ENCODE results near the gene SPOPL. TPM values are rescaled to one million over a fixed set of nuclear protein-coding genes. Genes with fewer than 3 reads are reported as not detected.

Gene SPOPL
- total RNA-seq (10 to 100 TPM in 3 of 5 donors, 1 to 10 TPM in 2; 4.1 to 60.0 (median 13.4) TPM), polyA plus RNA-seq (10 to 100 TPM in 1 of 3 donors, 1 to 10 TPM in 2; 3.1 to 10.5 (median 7.2) TPM)
- long read RNA-seq, donor 1, result 0 reads
- long read RNA-seq, donor 2, full-length matches to known transcripts, result 1 of 1 reads
- long read RNA-seq, donor 2, partial matches to known transcripts, result 0 of 1 reads
- long read RNA-seq, donor 2, other reads (novel, unspliced or antisense), result 0 of 1 reads
- long read RNA-seq, donor 3, full-length matches to known transcripts, result 1 of 1 reads
- long read RNA-seq, donor 3, partial matches to known transcripts, result 0 of 1 reads
- long read RNA-seq, donor 3, other reads (novel, unspliced or antisense), result 0 of 1 reads
- long read RNA-seq, donor 4, full-length matches to known transcripts, result 1 of 1 reads
- long read RNA-seq, donor 4, partial matches to known transcripts, result 0 of 1 reads
- long read RNA-seq, donor 4, other reads (novel, unspliced or antisense), result 0 of 1 reads
- long read RNA-seq, donor 5, result 0 reads
- long read RNA-seq, donor 6, result 0 reads
- long read RNA-seq, donor 7, full-length matches to known transcripts, result 1 of 1 reads
- long read RNA-seq, donor 7, partial matches to known transcripts, result 0 of 1 reads
- long read RNA-seq, donor 7, other reads (novel, unspliced or antisense), result 0 of 1 reads
- long read RNA-seq, donor 8, full-length matches to known transcripts, result 1 of 1 reads
- long read RNA-seq, donor 8, partial matches to known transcripts, result 0 of 1 reads
- long read RNA-seq, donor 8, other reads (novel, unspliced or antisense), result 0 of 1 reads
- long read RNA-seq, donor 9, full-length matches to known transcripts, result 1 of 1 reads
- long read RNA-seq, donor 9, partial matches to known transcripts, result 0 of 1 reads
- long read RNA-seq, donor 9, other reads (novel, unspliced or antisense), result 0 of 1 reads
- long read RNA-seq, donor 10, full-length matches to known transcripts, result 1 of 1 reads
- long read RNA-seq, donor 10, partial matches to known transcripts, result 0 of 1 reads
- long read RNA-seq, donor 10, other reads (novel, unspliced or antisense), result 0 of 1 reads

GRCh38 chr2:138501425-138502254, at the start of gene SPOPL:
TSS of gene SPOPL (plus strand) at chr2:138501770. CDS start at chr2:138550217, 48,447 bp downstream.
- Histone ChIP-seq H3K4me1 (peaks cover 26 to 54% (median 44%) of the 10 kb centered on the region in 4 donors), H3K27me3 (no peaks in the 10 kb centered on the region), H3K36me3 (no peaks in the 10 kb centered on the region), H3K27ac (peak within 1 kb of the TSS; percentile 92 to 97 (median 95)), H3K9me3 (no peaks in the 10 kb centered on the region), H3K4me3 (peak within 1 kb of the TSS; percentile 90 to 96 (median 90))
- DNase-seq, result peak; percentile 95 to 97
- WGBS, 5 donors, result 0 to 3% (median 1%) methylated on average over 20 to 86 of the region's 86 CpGs
- TF ChIP-seq EP300 (IDR thresholded peaks at IDR 0.05) (no peak), POLR2AphosphoS5 (IDR thresholded peaks at IDR 0.05) (peak; percentile 13 to 68 (median 64)), CTCF (IDR thresholded peaks at IDR 0.05) (peak in 2 of 7 experiments; percentile 31 to 52), POLR2A (IDR thresholded peaks at IDR 0.05) (peak in 1 of 4 donors; percentile 13)
- intact Hi-C loops (cut with DNase I; ENCODE audit: low total_unique reads), result no loop called here

GRCh38 chr2:138452324-138452723, 49.2 kb upstream of the SPOPL start:
- Histone ChIP-seq H3K4me1 (peaks cover 0 to 8% (median 0%) of the 10 kb centered on the region in 4 donors), H3K27me3 (no peaks in the 10 kb centered on the region), H3K4me3 (no peak overlapping the region), H3K9me3 (no peaks in the 10 kb centered on the region), H3K27ac (no peak overlapping the region), H3K36me3 (no peaks in the 10 kb centered on the region)
- 71 to 95% (median 90%) methylated on average over 1 of the region's 1 CpG for WGBS, 5 donors
- no peak for TF ChIP-seq CTCF (IDR thresholded peaks at IDR 0.05)
- TF ChIP-seq EP300 (IDR thresholded peaks at IDR 0.05), result no peak
- no peak for TF ChIP-seq POLR2A (IDR thresholded peaks at IDR 0.05)
- TF ChIP-seq POLR2AphosphoS5 (IDR thresholded peaks at IDR 0.05), result no peak
- no peak for DNase-seq
- intact Hi-C loops (cut with DNase I; ENCODE audit: low total_unique reads), result no loop called here

GRCh38 chr2:138453815-138454214, 47.8 kb upstream of the SPOPL start:
- peak overlapping the region in 1 of 5 donors; percentile 17 for H3K27ac ChIP-seq
- H3K4me1 ChIP-seq, result peaks cover 0 to 8% (median 0%) of the 10 kb centered on the region in 4 donors
- intact Hi-C loops (cut with DNase I; ENCODE audit: low total_unique reads), result no loop called here
- H3K9me3 ChIP-seq, result no peaks in the 10 kb centered on the region
- no peaks in the 10 kb centered on the region for H3K36me3 ChIP-seq
- no peak for DNase-seq
- TF ChIP-seq POLR2AphosphoS5 (IDR thresholded peaks at IDR 0.05) (no peak), CTCF (IDR thresholded peaks at IDR 0.05) (no peak), EP300 (IDR thresholded peaks at IDR 0.05) (no peak), POLR2A (IDR thresholded peaks at IDR 0.05) (no peak)
- H3K27me3 ChIP-seq, result no peaks in the 10 kb centered on the region
- H3K4me3 ChIP-seq, result no peak overlapping the region
- 75 to 92% (median 84%) methylated on average over 8 of the region's 8 CpGs for WGBS, 5 donors
